Upper lobe of left lung (tissue), 6 donors: ENCODE data around the gene CERK. TPM values are rescaled to one million over a fixed set of nuclear protein-coding genes. Genes with fewer than 3 reads are reported as not detected.
"Not testable (repeated sequence)": the region's sequence is repeated elsewhere in the genome, so short reads cannot be mapped to it uniquely, and the experiment has no call there.

ENCODE experiments used
- ATAC-seq, 2 donors: fragments of 200-7000 bp; cut with Tn5 transposase; one replicate each; pipeline ENCODE4 v1.9.1; 2022; ENCODE audit warnings: mild to moderate bottlenecking in 2 of 2, moderate library complexity in 2 of 2; ENCODE audit not compliant: low FRiP score in 2 of 2
- DNase-seq, 2 donors: peaks; one replicate each; pipeline ENCODE4 v3.0.0-alpha.2; 2019 to 2020
- H3K27ac ChIP-seq, 4 donors: fragments of 200-600 bp; sonication (generic); one replicate each; pipeline ENCODE4 v1.5.1; 2016 to 2019
- H3K27me3 ChIP-seq, 4 donors: fragments of 200-600 bp; sonication (generic); one replicate each; pipeline ENCODE4 v1.5.1; 2017 to 2019
- H3K36me3 ChIP-seq, 4 donors: fragments of 200-600 bp; sonication (generic); one replicate each; pipeline ENCODE4 v1.5.1; 2016 to 2019
- H3K4me1 ChIP-seq, 4 donors: fragments of 200-600 bp; sonication (generic); one replicate each; pipeline ENCODE4 v1.5.1; 2018 to 2019
- H3K4me3 ChIP-seq, 4 donors: fragments of 200-600 bp; sonication (generic); one replicate each; pipeline ENCODE4 v1.5.1; 2017 to 2019; ENCODE audit warnings: mild to moderate bottlenecking in 2 of 4, moderate library complexity in 1 of 4
- H3K9me3 ChIP-seq, 4 donors: fragments of 200-600 bp; sonication (generic); one replicate each; pipeline ENCODE4 v1.5.1; 2018 to 2019
- EP300 ChIP-seq, 4 donors: sonication (generic); formaldehyde crosslinking; IDR thresholded peaks; one replicate each; pipeline ENCODE4 v1.5.1; 2017; ENCODE audit warnings: antibody characterized with exemption in 4 of 4, control low read depth in 2 of 4
- POLR2A ChIP-seq, 4 donors: fragments of 450-650 bp; IDR thresholded peaks; one replicate each; pipeline ENCODE4 v1.5.1; 2016 to 2017; ENCODE audit warnings: antibody characterized with exemption in 4 of 4, mild to moderate bottlenecking in 2 of 4
- POLR2AphosphoS5 ChIP-seq, 2 donors: sonication (generic); formaldehyde crosslinking; IDR thresholded peaks; one replicate each; pipeline ENCODE4 v1.5.1; 2017; ENCODE audit warnings: antibody characterized with exemption in 2 of 2
- WGBS, 2 donors: methylation state at CpG; one replicate each; pipeline ENCODE4 v1.1.5; 2017 to 2018; 5-methylcytosine and 5-hydroxymethylcytosine counted together
- total RNA-seq, 6 donors: library from RNA; depleted of rRNA in 4 of 6; stranded (reverse); fragments of >200 nt in 4 of 6; gene quantifications; one replicate each; pipeline versions ENCODE4 v1.1.0 to v1.2.1, GENCODE V29; 2016 to 2021
- TF ChIP-seq, protein P1 (sequence below), 6 experiments: fragments of 450-650 bp in 4 of 6; fragments of 200-600 bp in 2 of 6; sonication (generic) in 2 of 6; IDR thresholded peaks; one replicate each; pipeline ENCODE4 v1.5.1; 2016 to 2019; ENCODE audit warnings: antibody characterized with exemption in 6 of 6
- donor health status: DM: no; HTN: no; CAD: no; lungs with moderate emphysema.
- donor health status: DM: no; HTN: yes; CAD: no; lungs with severe emphysema.

Gene CERK
- total RNA-seq, 6 donors from 2014 or later, result 26.9 to 55.5 (median 32.7) TPM

GRCh38 chr22:46636221-46637002 is 101.6 kb downstream of the CERK start:
- H3K27me3 ChIP-seq, result no peaks in the 10 kb centered on the region
- no peaks in the 10 kb centered on the region for H3K36me3 ChIP-seq
- H3K9me3 ChIP-seq, result no peaks in the 10 kb centered on the region
- 87 to 93% methylated on average over 16 to 19 of the region's 29 CpGs for WGBS, 2 donors
- peaks cover 0 to 17% (median 6%) of the 10 kb centered on the region in 4 donors for H3K4me1 ChIP-seq
- H3K4me3 ChIP-seq, result no peak overlapping the region
- TF ChIP-seq POLR2A (IDR thresholded peaks at IDR 0.05) (no peak), EP300 (IDR thresholded peaks at IDR 0.05) (no peak), POLR2AphosphoS5 (IDR thresholded peaks at IDR 0.05) (no peak)
- TF ChIP-seq, protein P1, sequence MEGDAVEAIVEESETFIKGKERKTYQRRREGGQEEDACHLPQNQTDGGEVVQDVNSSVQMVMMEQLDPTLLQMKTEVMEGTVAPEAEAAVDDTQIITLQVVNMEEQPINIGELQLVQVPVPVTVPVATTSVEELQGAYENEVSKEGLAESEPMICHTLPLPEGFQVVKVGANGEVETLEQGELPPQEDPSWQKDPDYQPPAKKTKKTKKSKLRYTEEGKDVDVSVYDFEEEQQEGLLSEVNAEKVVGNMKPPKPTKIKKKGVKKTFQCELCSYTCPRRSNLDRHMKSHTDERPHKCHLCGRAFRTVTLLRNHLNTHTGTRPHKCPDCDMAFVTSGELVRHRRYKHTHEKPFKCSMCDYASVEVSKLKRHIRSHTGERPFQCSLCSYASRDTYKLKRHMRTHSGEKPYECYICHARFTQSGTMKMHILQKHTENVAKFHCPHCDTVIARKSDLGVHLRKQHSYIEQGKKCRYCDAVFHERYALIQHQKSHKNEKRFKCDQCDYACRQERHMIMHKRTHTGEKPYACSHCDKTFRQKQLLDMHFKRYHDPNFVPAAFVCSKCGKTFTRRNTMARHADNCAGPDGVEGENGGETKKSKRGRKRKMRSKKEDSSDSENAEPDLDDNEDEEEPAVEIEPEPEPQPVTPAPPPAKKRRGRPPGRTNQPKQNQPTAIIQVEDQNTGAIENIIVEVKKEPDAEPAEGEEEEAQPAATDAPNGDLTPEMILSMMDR (IDR thresholded peaks at IDR 0.05), result no peak
- peak in 1 of 2 donors; percentile 68 for DNase-seq
- ATAC-seq, result no peak
- H3K27ac ChIP-seq, result peak overlapping the region in 1 of 4 donors; percentile 59

DNA sequence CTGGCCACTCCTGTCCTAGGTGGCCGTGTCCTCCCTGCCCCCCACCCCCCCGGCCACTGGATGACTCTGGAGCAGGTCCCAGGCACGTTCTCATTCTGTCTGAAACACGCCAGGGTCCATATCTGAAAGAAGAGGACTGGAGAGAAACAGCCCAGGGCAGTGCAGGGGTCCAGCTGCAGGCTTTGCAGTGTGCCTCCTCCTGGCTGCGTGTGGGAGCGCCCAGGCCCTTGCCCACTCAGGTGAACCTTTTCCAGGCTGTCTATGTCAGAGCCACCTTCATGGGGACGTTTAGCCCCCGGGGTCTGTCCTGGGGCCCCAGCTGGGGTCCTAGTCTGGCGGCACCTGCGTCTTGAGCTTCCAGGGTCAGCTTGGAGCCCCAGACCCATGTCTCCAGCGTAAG is 102.3 kb downstream of the CERK start:
- no peak overlapping the region for H3K4me3 ChIP-seq
- 83% methylated on average over 11 of the region's 11 CpGs; no CpG with 5 or more reads in 1 of the 2 donors for WGBS, 2 donors
- H3K9me3 ChIP-seq, result no peaks in the 10 kb centered on the region
- H3K27ac ChIP-seq, result peak overlapping the region in 2 of 4 donors; percentile 43 to 59
- DNase-seq, result peak; percentile 46 to 61
- H3K4me1 ChIP-seq, result peaks cover 0 to 17% (median 6%) of the 10 kb centered on the region in 4 donors
- no peaks in the 10 kb centered on the region for H3K27me3 ChIP-seq
- no peak for TF ChIP-seq POLR2AphosphoS5 (IDR thresholded peaks at IDR 0.05)
- TF ChIP-seq EP300 (IDR thresholded peaks at IDR 0.05), result no peak
- no peak for TF ChIP-seq POLR2A (IDR thresholded peaks at IDR 0.05)
- TF ChIP-seq, protein P1 (IDR thresholded peaks at IDR 0.05), result peak in 2 of 6 experiments; percentile 6 to 14
- no peak for ATAC-seq
- H3K36me3 ChIP-seq, result peaks cover 0 to 5% (median 0%) of the 10 kb centered on the region in 4 donors

- WGBS, 2 donors, result 55 to 56% methylated on average over 6 to 11 of the region's 30 CpGs
- Histone ChIP-seq H3K27ac (peak overlapping the region in 2 of 4 donors; percentile 43 to 59), H3K4me3 (peak overlapping the region in 1 of 4 donors; percentile 23), H3K4me1 (peaks cover 0 to 17% (median 6%) of the 10 kb centered on the region in 4 donors)
- not testable (repeated sequence) for H3K27me3 ChIP-seq, H3K36me3 ChIP-seq, ATAC-seq, H3K9me3 ChIP-seq
- peak; percentile 74 to 77 for DNase-seq
These were observed 102.9 kb downstream of the CERK start for GRCh38 chr22:46634973-46635685.

Other genes starting within 250 kb of the CERK start
- 100 to 1,000 TPM in 2 of 6 donors, 10 to 100 TPM in 4; 45.1 to 145 (median 80.1) TPM for gene CELSR1, start 200.6 kb downstream of the CERK start, total RNA-seq
- 100 to 1,000 TPM in 3 of 6 donors, 10 to 100 TPM in 3; 59.8 to 302 (median 104) TPM for gene GRAMD4, start 117.9 kb downstream of the CERK start, total RNA-seq
- 10 to 100 TPM; 27.1 to 48.2 (median 35.3) TPM for gene TBC1D22A, start 24.4 kb upstream of the CERK start, total RNA-seq